Uterus (tissue), 2 donors: ENCODE data around the gene MYO16.

Experiments used
- CTCF ChIP-seq, 4 experiments: fragments of 200-600 bp in 2 of 4; fragments of 450-650 bp in 2 of 4; sonication (generic) in 2 of 4; IDR thresholded peaks; one replicate each; pipeline ENCODE4 v1.5.1; 2016 to 2019; ENCODE audit warnings: antibody characterized with exemption in 4 of 4, mild to moderate bottlenecking in 2 of 4, moderate library complexity in 1 of 4
- POLR2A ChIP-seq, 2 donors: fragments of 450-650 bp; IDR thresholded peaks; one replicate each; pipeline ENCODE4 v1.6.1; 2016; ENCODE audit warnings: antibody characterized with exemption in 2 of 2, mild to moderate bottlenecking in 1 of 2, moderate library complexity in 1 of 2

DNA sequence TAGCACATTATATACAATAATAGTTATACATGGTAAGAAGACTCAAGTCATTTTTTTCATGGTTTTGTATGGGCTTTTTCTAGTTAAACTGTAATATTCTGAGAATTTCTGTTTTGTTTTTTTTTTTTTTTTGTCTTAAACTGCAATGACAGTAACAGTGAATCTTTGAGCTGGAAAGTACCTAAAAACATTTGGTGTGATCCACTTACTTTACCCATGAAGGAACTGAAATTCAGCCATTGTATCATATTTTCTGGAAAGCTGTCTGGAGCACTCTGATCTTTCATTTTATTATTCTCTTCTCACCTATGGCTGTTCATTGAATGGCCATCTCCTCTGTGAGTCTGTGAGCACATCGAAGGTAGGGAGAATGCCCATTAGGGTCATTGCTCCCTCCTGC is 37.8 kb downstream of the MYO16 start:
- no peak for TF ChIP-seq CTCF (IDR thresholded peaks at IDR 0.05)
- no peak for TF ChIP-seq POLR2A (IDR thresholded peaks at IDR 0.05)
